Fibroblast of the aortic adventitia (primary cell): ENCODE measurements around the gene ERG. TPM values are rescaled to one million over a fixed set of nuclear protein-coding genes. Genes with fewer than 3 reads are reported as not detected.

ENCODE experiments used
- DNase-seq: peaks from one replicate; pipeline ENCODE4 v3.0.0-alpha.2; 2010; ENCODE audit warnings: low read depth
- H3K4me3 ChIP-seq: 2 replicates; pipeline ENCODE4 v1.5.1; 2011; ENCODE audit warnings: low read depth, mild to moderate bottlenecking, control low read depth, low read length, moderate library complexity
- total RNA-seq: library from RNA; depleted of rRNA; stranded (reverse); fragments of >200 nt; gene quantifications from 2 replicates; pipeline ENCODE4 v1.2.3, GENCODE V29; 2012; ENCODE audit warnings: low replicate concordance
- TF ChIP-seq, protein P1 (sequence below): IDR thresholded peaks from 2 replicates; pipeline ENCODE4 v1.5.1; 2011; ENCODE audit warnings: mild to moderate bottlenecking, low read length, control low read depth, inconsistent platforms; ENCODE audit not compliant: insufficient read depth

ERG gene
- total RNA-seq, 1 donor: 9.9 TPM

DNA sequence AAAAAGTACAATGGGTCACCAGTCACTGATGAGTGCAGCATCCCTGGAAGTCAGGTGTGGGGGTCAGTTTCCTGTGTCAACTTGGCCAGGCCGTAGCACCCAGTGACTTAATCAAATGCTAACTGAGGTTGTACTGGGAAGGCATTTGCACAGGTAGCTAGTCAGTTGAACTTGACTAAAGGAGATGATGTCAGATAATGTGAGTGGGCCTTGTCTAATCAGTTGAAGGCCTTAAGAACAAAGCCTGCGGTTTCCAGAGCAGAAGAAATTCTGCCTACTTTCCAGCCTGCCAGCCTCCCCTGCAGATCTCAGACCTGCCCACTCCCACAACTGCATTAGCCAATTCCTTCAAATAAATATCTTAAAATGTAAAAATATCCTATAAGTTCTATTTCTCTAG lies 57.1 kb downstream of the ERG start:
- H3K4me3 ChIP-seq: no peak overlapping the region
- no peak for DNase-seq
- TF ChIP-seq, protein P1, sequence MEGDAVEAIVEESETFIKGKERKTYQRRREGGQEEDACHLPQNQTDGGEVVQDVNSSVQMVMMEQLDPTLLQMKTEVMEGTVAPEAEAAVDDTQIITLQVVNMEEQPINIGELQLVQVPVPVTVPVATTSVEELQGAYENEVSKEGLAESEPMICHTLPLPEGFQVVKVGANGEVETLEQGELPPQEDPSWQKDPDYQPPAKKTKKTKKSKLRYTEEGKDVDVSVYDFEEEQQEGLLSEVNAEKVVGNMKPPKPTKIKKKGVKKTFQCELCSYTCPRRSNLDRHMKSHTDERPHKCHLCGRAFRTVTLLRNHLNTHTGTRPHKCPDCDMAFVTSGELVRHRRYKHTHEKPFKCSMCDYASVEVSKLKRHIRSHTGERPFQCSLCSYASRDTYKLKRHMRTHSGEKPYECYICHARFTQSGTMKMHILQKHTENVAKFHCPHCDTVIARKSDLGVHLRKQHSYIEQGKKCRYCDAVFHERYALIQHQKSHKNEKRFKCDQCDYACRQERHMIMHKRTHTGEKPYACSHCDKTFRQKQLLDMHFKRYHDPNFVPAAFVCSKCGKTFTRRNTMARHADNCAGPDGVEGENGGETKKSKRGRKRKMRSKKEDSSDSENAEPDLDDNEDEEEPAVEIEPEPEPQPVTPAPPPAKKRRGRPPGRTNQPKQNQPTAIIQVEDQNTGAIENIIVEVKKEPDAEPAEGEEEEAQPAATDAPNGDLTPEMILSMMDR: no peak

DNA sequence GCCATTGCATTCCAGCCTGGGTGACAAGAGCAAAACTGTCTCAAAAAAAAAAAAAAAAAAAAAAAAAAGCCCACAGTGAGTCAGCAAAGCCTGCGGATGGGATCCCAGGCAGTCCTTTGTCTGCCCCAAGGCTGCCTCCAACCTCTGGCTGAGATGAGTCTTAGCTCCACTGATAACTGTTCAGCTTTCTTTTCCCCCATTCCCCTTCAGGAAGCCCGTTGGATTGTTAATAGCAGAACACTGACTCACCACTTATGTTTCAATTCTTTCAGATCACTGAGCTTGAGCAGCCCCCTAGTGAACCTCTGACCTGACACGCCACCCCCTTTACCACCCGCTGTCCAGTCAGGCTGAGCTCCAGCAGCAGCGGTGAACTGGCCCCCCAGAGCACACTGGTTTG lies 57.5 kb downstream of the ERG start:
- H3K4me3 ChIP-seq: no peak overlapping the region
- peak; percentile 94 for DNase-seq
- TF ChIP-seq, protein P1: no peak

DNA sequence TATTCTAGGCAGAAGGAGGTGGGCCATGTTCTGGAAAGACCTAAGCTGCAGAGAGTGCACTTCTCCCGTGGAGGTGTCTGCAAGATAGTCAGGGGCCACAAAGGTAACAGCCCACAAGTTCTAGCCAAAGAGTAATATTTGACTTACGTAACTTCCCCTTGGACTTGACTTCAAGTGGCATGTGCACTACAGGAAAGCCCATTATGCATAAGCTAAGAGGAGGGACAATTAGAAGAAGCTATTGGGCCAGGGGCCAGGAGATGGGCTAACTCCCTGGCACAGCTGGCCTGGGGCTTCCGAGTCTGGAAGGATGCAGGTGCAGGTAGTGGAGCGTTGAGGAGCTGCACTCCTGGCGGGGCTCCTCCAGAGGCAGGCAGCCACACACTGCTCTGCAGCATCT lies 58.3 kb downstream of the ERG start:
- DNase-seq: no peak
- no peak overlapping the region for H3K4me3 ChIP-seq
- TF ChIP-seq, protein P1: no peak

GRCh38 chr21:38439426-38439825 lies 58.9 kb downstream of the ERG start:
- peak; percentile 67 for DNase-seq
- TF ChIP-seq, protein P1: no peak
- H3K4me3 ChIP-seq: no peak overlapping the region

GRCh38 chr21:38438462-38438893 lies 59.8 kb downstream of the ERG start:
- TF ChIP-seq, protein P1: no peak
- no peak overlapping the region for H3K4me3 ChIP-seq
- DNase-seq: peak; percentile 97

GRCh38 chr21:38436341-38436740 lies 61.9 kb downstream of the ERG start:
- no peak for DNase-seq
- TF ChIP-seq, protein P1: no peak
- no peak overlapping the region for H3K4me3 ChIP-seq

DNA sequence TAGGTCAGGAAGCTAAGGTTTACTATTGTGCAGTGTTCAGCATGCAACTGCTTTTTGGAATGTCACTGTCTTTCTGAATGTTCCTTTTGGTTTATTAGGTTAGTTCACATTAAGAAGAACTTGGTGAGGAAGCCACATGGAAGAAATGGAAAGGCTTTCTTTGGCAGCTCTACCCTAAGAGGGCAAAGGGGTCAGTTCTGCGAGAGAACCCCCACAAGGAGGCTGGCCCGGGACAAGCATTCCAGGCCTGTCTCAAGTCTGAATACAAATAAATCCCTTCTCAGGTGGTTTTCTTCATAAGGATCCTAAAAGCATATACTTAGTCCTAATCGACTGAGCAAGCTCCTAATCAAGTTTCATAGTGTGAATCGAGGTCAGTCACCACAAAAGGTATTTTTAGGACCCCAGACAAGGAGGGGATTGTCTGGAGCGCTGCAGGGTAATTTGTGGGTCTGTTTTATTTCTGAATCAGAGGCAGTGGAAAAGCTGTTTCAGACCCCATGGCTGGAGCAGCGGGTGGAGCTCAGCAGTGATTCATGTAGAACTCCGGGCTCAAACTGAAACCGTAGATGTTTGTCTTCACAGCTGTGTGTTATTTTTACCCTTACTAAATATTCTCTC lies 63.3 kb downstream of the ERG start:
- TF ChIP-seq, protein P1: no peak
- H3K4me3 ChIP-seq: peak overlapping the region; percentile 13
- DNase-seq: peak; percentile 72
